OCI-LY1 (cell line): Measurements from ENCODE around the gene TRPM2.

Experiments
- H2AFZ ChIP-seq: fragments of 200-600 bp; sonication (generic), shearing (Covaris generic); 2 replicates; pipeline ENCODE4 v1.6.0; 2014; ENCODE audit warnings: antibody characterized with exemption, mild to moderate bottlenecking, low read length
- H3F3A ChIP-seq: fragments of 200-600 bp; sonication (generic), shearing (Covaris generic); 2 replicates; pipeline ENCODE4 v1.6.0; 2014; ENCODE audit warnings: mild to moderate bottlenecking, antibody characterized with exemption, low read length, moderate library complexity; ENCODE audit not compliant: insufficient read depth
- H3K27ac ChIP-seq: fragments of 200-600 bp; sonication (generic); 2 replicates; pipeline ENCODE4 v1.5.1; 2014; ENCODE audit warnings: low read length, mixed run types, mild to moderate bottlenecking, low read depth; ENCODE audit not compliant: poor library complexity, severe bottlenecking
- H3K27me3 ChIP-seq: fragments of 200-600 bp; sonication (generic); 2 replicates; pipeline ENCODE4 v1.6.0; 2014; ENCODE audit warnings: antibody characterized with exemption, mild to moderate bottlenecking, low read length, moderate library complexity; ENCODE audit not compliant: insufficient read depth
- H3K36me3 ChIP-seq: fragments of 200-600 bp; sonication (generic); 2 replicates; pipeline ENCODE4 v1.6.1; 2014; ENCODE audit warnings: mild to moderate bottlenecking, antibody characterized with exemption, low read length, moderate library complexity, mixed read lengths; ENCODE audit not compliant: insufficient read depth
- H3K4me1 ChIP-seq: fragments of 200-600 bp; sonication (generic); 2 replicates; pipeline ENCODE4 v1.5.1; 2014; ENCODE audit warnings: mild to moderate bottlenecking, low read length, moderate library complexity; ENCODE audit not compliant: insufficient read depth, severe bottlenecking
- H3K4me2 ChIP-seq: fragments of 200-600 bp; sonication (generic), shearing (Covaris generic); 2 replicates; pipeline ENCODE4 v1.6.1; 2014; ENCODE audit warnings: low read length
- H3K4me3 ChIP-seq: fragments of 200-600 bp; sonication (generic); 2 replicates; pipeline ENCODE4 v1.5.1; 2014; ENCODE audit warnings: low read length, low read depth, mild to moderate bottlenecking, mixed read lengths; ENCODE audit not compliant: poor library complexity, severe bottlenecking
- H3K79me2 ChIP-seq: fragments of 200-600 bp; shearing (Covaris generic); 2 replicates; pipeline ENCODE4 v1.6.1; 2016; ENCODE audit warnings: mixed run types, low read length, mixed read lengths; ENCODE audit not compliant: insufficient read depth
- H3K9ac ChIP-seq: fragments of 200-600 bp; sonication (generic), shearing (Covaris generic); 2 replicates; pipeline ENCODE4 v1.6.1; 2014; ENCODE audit warnings: mild to moderate bottlenecking, low read length, mixed read lengths
- H3K9me2 ChIP-seq: fragments of 200-600 bp; sonication (generic), shearing (Covaris generic); 2 replicates; pipeline ENCODE4 v1.6.1; 2014; ENCODE audit warnings: low read depth, mild to moderate bottlenecking, low read length, mixed read lengths
- H3K9me3 ChIP-seq: fragments of 200-600 bp; shearing (Covaris generic); 2 replicates; pipeline ENCODE4 v1.6.1; 2014; ENCODE audit warnings: low read length, mixed read lengths
- H4K20me1 ChIP-seq: fragments of 200-600 bp; sonication (generic), shearing (Covaris generic); 2 replicates; pipeline ENCODE4 v1.6.0; 2016; ENCODE audit warnings: mild to moderate bottlenecking, low read length; ENCODE audit not compliant: insufficient read depth
- EZH2 ChIP-seq: fragments of 200-600 bp; sonication (generic), shearing (Covaris generic); IDR thresholded peaks from 2 replicates; pipeline ENCODE4 v1.8.0; 2017; ENCODE audit warnings: borderline replicate concordance, mixed run types, mild to moderate bottlenecking, antibody characterized with exemption, low read length, moderate library complexity, mixed read lengths
- TF ChIP-seq, protein P1 (sequence below): fragments of 200-600 bp; sonication (generic), shearing (Covaris generic); IDR thresholded peaks from 2 replicates; pipeline ENCODE4 v1.5.1; 2017; ENCODE audit warnings: mild to moderate bottlenecking, antibody characterized with exemption, low read length, moderate library complexity, mixed read lengths

The TRPM2 gene

DNA sequence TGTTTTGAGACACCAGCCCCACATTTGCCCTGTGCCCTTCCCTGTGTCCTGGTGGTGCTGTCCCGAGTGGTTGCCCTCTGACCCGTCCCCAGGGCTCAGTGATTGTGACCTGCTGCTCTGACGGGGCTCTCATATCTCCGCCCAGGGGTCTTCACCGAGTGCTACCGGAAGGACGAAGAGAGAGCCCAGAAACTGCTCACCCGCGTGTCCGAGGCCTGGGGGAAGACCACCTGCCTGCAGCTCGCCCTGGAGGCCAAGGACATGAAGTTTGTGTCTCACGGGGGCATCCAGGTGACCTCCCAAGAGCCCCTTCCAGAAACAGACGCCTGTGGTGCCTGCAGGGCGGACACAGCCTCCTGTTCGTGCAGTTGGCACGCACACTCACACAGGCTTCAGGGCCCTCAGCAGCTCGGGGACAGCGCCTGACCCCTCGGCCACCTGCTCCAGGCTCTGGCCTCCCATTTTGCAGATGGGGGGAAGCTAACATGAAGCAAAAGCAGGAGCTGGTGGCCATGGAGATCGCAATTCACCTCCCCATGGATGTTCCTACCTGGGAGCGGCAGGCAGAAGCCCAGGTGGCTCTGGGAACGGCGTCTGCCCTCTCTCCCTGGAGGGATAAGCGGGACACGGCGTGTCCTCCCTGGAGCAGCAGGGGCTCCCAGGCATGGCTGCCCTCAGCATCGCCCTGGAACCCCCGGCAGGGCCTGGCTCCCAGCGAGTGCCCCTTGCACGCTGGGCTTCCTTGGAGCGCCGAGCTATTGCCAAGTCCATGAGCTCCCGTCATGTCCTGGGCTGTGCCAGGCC is 45.9 kb downstream of the TRPM2 start:
- Histone ChIP-seq H3F3A (no peaks in the 10 kb centered on the region; the same call in 1 of the 2 replicates), H3K9ac (no peak overlapping the region), H3K27ac (no peak overlapping the region), H3K4me3 (no peak overlapping the region), H3K79me2 (no peaks in the 10 kb centered on the region), H3K9me3 (no peaks in the 10 kb centered on the region), H4K20me1 (no peaks in the 10 kb centered on the region), H3K4me2 (no peak overlapping the region), H3K4me1 (no peaks in the 10 kb centered on the region), H3K27me3 (no peaks in the 10 kb centered on the region; the same call in none of the 2 replicates), H2AFZ (no peak overlapping the region), H3K9me2 (no peaks in the 10 kb centered on the region), H3K36me3 (no peaks in the 10 kb centered on the region)
- TF ChIP-seq EZH2: no peak
- TF ChIP-seq, protein P1, sequence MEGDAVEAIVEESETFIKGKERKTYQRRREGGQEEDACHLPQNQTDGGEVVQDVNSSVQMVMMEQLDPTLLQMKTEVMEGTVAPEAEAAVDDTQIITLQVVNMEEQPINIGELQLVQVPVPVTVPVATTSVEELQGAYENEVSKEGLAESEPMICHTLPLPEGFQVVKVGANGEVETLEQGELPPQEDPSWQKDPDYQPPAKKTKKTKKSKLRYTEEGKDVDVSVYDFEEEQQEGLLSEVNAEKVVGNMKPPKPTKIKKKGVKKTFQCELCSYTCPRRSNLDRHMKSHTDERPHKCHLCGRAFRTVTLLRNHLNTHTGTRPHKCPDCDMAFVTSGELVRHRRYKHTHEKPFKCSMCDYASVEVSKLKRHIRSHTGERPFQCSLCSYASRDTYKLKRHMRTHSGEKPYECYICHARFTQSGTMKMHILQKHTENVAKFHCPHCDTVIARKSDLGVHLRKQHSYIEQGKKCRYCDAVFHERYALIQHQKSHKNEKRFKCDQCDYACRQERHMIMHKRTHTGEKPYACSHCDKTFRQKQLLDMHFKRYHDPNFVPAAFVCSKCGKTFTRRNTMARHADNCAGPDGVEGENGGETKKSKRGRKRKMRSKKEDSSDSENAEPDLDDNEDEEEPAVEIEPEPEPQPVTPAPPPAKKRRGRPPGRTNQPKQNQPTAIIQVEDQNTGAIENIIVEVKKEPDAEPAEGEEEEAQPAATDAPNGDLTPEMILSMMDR: no peak

DNA sequence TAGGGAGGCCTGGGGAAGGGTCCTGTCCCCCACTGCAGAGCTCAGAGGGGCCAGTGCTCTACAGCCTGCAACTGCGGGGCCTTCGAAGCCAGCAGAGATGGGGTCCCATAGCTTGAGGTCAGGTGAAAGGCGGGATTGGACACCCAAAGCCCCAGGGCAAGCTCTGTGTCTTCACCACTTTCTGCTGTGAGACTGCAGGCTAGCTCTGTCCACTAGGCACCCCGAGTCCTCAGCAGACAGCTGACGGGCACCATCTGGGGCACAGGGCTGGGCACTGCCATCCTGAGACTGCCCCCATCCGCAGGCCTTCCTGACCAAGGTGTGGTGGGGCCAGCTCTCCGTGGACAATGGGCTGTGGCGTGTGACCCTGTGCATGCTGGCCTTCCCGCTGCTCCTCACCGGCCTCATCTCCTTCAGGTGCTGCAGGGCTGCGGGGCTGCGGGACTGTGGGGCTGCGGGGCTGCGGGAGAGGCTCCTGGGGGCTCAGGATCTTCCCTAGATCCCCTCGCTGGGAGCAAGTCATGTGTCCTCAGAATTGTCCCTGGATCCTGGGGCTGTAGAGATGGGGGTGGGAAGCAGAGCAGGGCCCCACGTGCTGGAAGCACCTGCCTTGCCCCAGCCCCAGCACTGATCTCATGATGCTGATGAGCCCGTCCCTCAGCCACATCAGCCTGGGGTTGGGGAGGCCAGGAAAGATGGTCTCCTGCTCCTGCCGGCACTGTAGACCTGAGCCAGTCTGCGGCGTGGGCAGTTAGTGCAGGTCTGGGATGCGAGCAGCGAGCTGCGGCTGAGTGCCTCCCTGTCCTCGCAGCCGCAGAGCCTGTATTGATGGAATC is 46.8 kb downstream of the TRPM2 start:
- H3K27me3 ChIP-seq: no peaks in the 10 kb centered on the region; the same call in none of the 2 replicates
- no peaks in the 10 kb centered on the region for H3K9me2 ChIP-seq
- H3K4me3 ChIP-seq: no peak overlapping the region
- H3K4me1 ChIP-seq: no peaks in the 10 kb centered on the region
- no peaks in the 10 kb centered on the region for H4K20me1 ChIP-seq
- no peak overlapping the region for H3K9ac ChIP-seq
- H3K4me2 ChIP-seq: no peak overlapping the region
- H2AFZ ChIP-seq: no peak overlapping the region
- no peaks in the 10 kb centered on the region for H3K36me3 ChIP-seq
- H3K9me3 ChIP-seq: no peaks in the 10 kb centered on the region
- no peak overlapping the region for H3K27ac ChIP-seq
- TF ChIP-seq EZH2: no peak
- TF ChIP-seq, protein P1: no peak
- H3F3A ChIP-seq: no peaks in the 10 kb centered on the region; the same call in 1 of the 2 replicates
- H3K79me2 ChIP-seq: no peaks in the 10 kb centered on the region

DNA sequence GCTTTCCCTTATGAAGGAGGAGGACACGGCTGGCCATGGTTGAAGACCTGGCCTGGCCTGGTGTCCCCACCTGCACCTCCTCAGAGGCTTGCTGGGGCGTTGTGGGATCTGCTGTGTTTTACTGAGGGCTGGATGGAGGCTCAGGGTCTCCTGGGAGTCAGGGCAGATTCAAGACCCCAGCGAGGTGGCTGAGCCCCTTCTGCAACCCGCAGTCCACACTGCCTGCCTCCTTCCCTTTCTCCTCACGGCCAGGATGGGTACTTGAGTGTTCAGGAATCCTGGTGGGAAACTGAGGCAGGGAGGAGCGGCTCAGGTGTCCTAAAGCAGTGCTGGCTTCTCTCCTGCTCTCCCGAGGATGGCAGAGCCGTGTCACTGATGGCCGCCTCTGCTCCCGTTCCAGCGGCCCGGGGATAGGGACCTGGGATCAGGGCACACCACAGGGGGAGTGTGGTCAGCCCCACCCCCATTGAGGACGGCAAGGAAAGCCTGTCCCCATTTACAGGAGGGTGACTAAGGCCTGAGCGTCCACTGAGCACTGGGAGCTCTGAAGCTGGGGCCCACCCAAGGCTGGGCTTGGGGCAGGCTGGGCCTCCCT is 47.5 kb downstream of the TRPM2 start:
- Histone ChIP-seq H3K9ac (no peak overlapping the region), H3K79me2 (no peaks in the 10 kb centered on the region), H2AFZ (no peak overlapping the region), H3K9me3 (no peaks in the 10 kb centered on the region), H4K20me1 (no peaks in the 10 kb centered on the region), H3K27me3 (no peaks in the 10 kb centered on the region; the same call in none of the 2 replicates), H3K36me3 (no peaks in the 10 kb centered on the region), H3K4me1 (no peaks in the 10 kb centered on the region), H3K27ac (no peak overlapping the region), H3F3A (no peaks in the 10 kb centered on the region; the same call in 1 of the 2 replicates), H3K4me2 (no peak overlapping the region), H3K9me2 (no peaks in the 10 kb centered on the region), H3K4me3 (no peak overlapping the region)
- TF ChIP-seq, protein P1: no peak
- TF ChIP-seq EZH2: no peak
